GM18868 (cell line): Measurements from ENCODE around the gene ITFG2.
"Not testable (repeated sequence)": the region's sequence is repeated elsewhere in the genome, so short reads cannot be mapped to it uniquely, and the experiment has no call there.

ENCODE experiments used
- ATAC-seq: cut with Tn5 transposase; IDR thresholded peaks from one replicate; pipeline ENCODE4 v1.9.1; 2021; ENCODE audit warnings: mild to moderate bottlenecking, moderate library complexity; ENCODE audit not compliant: unreplicated experiment

ITFG2 gene

DNA sequence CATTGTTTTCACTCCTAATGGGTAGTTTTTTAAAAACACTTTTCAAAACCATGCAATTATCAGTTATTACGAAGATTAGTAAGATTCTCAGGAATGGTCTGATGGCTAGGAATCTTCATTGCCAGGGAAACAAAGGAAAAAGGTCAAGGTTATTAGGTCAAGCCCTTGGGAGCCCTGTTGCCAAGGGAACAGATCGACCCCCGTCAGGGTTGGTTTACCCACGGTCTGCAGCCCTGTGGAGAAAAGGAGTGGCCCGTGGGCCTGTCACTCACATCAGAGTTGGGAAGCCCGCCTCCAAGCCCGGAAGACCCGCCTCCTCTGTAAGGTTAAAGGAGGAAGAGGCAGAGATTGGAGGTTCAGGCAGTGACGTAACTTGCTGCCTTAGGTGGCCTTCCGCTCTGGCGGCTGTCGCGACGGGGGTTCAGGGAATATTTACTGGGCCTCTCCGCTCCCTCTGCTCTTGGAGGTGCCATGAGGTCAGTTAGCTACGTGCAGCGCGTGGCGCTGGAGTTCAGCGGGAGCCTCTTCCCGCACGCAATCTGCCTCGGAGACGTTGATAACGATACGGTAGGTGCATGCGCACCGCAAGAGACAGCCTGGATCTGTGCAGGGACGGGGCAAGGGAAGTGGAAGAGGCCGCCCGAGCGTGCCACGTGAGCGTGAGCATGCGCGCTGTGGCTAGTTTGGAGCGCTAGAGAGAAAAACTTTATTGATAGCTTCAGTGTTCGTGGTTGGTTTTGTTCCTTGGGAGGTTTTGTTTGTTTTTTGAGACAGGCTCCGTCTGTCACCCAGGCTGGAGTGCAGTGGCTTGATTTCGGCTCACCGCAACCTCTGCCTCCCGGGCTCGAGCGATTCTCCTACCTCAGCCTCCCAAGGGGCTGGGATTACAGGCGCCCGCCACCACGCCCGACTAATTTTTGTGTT is at the start of gene ITFG2:
Gene ITFG2 (plus strand): TSS at position 379 of the 924 bp plus-strand sequence. CDS start 93 bp downstream, at position 472.
- peak; percentile 94 for ATAC-seq

DNA sequence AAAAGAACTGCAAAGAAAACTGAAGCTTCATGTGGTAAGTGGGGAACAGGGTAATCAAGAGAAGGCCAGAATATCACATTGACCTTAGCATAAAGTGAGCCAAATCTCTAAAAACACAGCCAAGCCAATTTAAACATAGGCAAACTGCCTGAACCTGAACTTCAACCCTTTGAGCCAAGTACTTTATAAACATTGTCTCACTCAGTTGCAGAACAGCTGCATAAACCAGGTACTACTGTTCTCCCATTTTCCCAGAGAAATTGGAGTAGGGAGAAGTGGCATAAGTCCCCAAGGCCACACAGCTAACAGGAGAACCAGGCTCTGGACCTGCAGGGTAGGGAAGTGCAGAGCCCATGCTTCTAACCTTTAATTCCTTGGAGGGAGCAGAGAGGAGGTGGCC is 48.1 kb upstream of the ITFG2 start:
- ATAC-seq: no peak

GRCh38 chr12:2765052-2765451 is 47.4 kb upstream of the ITFG2 start:
- no peak for ATAC-seq

DNA sequence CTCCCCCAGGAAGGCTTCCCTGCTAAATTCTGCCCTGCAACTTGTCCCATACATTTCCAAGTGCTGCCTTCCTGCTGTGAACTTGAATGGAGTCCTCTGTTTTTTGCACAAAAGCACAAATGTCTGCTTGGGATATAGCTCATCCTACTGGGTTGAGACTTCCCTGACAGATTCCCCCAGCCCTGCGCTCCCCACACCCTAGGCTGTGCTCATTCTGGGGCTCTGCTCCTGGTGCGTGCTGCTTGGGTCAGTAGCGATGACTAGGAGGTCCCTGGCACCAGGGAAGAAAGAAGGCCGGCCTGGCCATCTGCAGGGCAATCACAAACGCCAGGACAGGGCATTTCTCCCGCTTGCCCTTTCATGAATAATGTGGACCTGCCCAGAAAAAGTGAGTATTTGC is 46.9 kb upstream of the ITFG2 start:
- ATAC-seq: no peak

DNA sequence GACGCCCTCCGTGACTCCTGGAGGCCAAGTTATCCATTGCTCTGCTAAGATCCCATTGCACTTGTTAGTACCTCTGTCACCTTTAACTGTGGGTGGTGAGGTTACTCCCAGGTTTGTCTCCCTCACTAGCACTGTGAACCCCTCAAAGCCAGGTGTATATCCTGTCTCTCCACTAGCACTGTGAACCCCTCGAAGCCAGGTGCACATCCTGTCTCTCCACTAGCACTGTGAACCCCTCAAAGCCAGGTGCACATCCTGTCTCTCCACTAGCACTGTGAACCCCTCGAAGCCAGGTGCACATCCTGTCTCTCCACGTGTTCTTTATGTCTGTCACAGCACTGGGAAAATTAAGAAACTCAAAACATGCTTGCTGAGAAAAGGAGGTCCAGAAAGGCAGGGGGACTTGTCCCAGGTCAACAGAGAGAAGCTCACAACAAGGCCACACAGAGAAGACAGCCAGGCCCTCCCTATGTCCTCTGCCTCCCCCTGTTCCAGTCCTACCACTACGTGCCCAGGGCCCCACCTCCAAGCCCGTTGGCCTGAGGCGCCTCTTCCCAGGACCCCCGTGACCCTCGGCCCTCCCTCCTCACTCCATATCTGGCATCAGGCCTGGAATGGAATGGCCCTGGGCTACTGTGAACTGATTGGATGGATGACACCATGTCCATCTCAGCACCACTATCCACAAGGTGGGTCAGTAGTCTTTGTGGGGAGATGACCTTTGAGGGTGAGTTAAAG is 44.1 kb upstream of the ITFG2 start:
- ATAC-seq: no peak

DNA sequence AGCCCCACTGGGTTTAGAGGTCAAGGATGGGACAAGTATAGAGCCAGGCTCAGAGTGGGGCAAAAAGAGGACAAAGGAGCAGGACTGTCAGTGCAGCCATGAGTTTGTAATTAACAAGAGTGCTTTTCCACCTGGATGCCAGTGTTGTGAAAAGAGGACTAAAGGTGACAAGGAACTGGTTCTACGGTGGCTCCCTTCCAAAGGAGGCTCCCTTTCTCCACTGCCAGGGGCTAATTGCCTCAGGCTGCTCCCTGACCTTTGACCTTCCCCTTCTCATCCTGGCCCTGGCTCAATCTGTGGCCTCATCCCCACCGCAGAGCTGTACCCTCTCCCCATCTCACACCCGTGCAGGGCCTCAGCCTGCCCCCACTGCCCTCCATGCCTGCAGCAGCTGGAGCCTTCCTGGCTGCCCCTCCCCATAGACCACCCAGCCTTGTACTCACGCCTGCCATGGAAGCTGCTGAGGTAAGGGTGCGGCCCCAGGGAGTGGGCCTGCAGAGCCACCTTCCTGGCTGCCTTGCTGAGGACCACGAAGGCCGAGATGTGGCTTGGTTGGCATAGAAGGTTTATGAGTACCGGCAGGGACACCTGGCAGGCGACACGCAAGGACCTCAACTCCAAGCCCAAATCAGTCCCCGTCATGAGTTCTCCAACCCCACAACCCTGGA is 42.5 kb upstream of the ITFG2 start:
- ATAC-seq: no peak

- not testable (repeated sequence) for ATAC-seq
Observed at GRCh38 chr12:2770544-2770943, 41.9 kb upstream of the ITFG2 start.

DNA sequence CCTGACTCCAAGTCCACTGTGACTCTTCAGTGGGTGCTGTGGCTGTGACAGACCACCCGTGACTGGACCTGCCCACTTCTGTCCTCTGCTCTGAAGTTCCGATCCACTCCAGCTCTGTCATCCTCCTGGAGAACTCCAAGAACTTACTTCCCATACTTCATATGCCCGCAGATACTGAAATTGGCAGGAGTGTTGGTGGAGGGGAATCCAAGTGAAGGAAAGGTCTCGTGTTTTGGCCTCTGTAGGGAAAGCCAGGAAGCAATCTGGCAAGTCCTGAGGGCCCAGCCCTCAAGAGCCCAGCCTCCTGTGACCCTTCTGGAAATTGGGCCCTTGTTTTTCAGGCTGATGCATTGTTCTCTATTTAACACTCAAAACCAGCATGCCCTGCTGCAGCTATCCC is 40.1 kb upstream of the ITFG2 start:
- no peak for ATAC-seq

DNA sequence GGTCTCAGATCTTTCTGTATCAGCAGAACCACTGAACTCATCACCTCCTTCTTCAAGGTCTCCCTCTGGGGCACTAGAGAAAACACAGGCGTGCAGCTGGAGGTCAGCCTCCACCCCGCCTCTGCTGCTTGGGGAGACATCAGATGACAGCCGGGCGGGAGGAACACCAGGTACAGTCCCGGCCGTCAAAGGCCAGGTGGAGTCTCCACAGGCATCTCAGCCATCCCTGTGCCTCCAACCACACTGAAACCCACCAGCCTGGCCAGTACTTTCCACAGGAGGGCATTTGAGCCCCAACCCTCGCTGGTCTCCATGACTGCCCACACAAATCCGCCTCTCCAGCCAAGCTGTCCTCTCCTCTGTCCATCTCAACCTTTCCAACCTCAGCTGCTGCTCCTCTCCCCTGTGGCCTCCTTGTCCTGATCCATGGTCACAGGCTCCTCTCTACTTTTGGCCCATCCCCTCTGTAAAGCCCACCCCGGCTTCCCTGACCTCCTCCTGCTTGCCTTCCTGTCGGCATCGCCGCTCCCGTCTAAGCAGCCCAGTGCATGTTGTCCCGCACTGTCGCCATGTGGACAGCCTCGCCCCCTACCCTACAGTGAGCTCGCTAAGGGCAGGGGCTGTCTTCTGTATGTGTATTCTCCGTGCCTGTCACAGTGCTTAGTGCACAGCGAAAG is 39.1 kb upstream of the ITFG2 start:
- no peak for ATAC-seq

DNA sequence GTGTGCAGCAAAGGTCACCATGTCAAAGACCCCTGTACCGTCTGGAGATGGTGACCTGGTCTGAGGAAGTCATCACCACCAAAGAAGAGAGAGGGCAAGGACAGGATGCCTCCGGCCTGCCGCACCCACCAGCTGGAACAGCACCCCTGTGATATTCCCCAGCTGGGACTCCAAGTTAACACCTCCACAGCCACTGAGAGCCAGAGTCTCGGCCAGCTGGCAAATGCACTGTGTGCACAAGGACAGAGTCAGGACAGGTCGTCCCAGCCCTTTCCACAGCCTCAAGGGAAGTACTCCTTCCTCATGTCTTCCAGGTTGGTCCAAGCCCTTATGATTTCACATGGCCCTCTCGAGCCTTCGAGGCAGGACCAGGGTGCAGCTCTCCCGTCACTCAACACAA is 37.0 kb upstream of the ITFG2 start:
- no peak for ATAC-seq

DNA sequence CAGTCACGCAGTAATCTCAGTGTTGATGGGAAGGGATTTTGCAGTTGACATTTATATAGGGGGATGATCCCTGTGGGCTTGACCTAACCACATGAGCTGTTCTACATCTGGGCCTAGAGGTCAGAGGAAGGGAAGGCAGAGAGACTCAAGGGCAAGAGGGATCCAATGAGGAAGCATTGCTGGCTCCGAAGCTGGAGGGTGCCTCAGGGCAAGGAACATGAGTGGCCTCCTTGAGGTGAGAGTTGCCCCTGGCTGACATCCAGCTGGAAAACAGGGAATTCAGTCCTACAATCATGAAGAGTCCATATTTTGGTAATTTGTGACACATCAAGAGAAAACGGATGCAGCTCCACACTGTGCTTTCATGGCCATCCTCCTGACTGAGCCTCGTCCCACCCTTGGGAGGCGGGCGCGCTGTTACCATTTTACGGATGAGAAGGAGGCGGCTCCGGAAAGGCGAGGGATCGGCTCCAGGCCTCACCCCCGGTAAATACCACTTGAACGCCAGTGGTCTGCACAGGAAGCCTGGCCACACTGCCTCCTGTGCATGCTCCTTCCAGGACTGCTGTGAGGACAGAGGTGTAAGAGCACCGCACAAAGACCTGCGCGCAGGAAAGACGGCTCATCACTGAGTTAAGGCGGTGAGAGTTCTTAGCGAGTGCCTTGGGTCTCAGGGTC is 36.2 kb upstream of the ITFG2 start:
- ATAC-seq: no peak

- ATAC-seq: no peak
Observed at GRCh38 chr12:2779281-2779680, 33.2 kb upstream of the ITFG2 start.

DNA sequence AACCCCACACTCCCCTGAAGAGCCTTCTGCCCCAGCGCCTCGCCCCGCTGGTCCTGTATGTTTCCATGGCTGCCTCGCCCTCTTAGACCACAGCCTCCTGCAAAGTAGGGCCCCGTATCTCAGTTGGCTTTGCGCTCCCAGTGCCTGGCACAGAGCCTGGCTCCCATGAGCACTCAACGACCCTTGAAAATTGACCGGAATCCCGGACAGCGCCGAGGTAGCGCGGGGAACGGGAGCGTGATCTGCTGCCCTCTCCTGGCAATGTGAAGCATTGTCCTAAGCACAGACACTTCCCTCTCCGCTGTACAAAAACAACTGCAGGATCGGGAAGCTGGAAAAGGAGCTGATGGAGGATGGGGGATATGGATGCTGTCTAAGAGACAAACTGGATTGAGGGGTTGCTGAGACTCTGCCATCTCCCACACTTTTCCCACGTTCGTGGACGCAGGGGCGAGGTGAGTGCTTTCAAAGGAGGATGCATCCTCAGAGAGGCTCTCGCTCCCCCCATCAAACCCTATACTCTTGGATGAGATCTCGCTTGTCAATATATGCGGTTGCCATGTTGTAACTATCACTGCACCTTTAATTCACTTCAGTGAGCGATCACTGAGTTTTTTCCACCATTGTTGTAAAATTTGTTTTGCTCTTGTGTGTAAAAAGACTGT is 28.4 kb upstream of the ITFG2 start:
- ATAC-seq: no peak

GRCh38 chr12:2785017-2785416 is 27.5 kb upstream of the ITFG2 start:
- no peak for ATAC-seq

GRCh38 chr12:2791089-2791488 is 21.4 kb upstream of the ITFG2 start:
- ATAC-seq: no peak

DNA sequence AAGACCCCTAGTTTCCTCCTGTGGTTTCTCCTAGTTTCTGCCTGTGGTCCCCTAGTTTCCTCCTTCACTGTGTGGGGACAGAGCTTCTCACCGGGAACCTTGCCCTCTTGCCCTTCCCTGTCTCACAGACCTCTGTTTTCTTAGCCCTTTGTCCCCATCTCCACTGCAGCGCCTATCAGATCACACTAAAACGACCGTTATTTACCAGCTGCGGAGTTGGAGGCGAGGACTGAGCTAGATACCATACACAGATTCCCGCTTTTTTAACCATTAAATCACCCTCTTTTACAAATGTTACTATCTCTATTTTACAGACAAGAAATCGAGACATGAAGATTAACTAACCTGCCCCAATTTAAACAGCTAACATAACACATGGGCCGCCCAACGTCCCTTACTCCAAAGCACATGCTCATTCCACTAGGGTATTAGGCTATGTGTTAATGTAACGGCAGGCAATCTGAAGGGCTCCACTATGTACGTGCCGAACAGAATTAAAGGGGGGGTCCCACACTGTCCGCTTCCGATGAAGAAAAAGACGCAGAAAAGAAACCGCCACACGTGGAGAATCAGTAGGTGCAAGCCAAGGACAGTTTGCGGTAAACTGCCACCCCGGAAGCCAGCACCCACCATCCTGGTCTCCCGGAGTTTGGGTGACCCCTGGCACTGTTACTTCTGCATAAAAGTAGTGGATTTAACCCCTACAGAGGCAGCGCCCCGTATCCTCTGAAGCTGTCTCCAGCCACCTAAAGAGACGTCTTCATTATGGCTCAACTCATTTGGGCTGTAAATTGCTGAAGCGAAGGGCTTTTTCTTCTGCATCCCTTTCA is 19.6 kb upstream of the ITFG2 start:
- ATAC-seq: no peak

- ATAC-seq: no peak
Observed at GRCh38 chr12:2793561-2793960, 18.9 kb upstream of the ITFG2 start.

DNA sequence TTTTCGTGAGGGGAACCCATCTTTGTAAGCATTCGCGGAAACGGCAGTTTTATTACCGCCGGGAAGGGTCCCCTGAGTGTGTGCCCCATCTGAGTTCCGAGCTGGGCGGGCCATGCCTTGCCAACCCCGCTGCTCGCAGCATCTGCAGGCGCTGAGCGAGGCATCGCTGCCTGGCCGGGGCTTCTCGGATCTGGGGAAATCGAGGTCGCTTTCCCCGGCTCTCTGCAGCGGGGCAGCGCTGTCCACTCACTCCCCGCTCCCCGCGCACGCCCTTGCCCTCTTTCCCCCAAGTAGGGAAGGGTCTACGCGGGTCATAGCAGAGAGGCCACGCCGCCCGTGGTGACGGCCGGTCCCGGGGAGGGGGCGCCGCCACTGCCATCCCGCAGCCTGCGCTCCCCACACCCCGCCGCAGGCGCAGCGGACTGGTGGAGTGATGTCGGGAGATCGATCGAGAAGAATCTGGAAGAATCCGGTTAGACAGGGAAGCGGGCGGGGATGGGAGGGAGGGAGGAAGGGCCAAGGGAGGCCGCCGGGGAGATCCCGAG is 18.2 kb upstream of the ITFG2 start:
- ATAC-seq: no peak
